Fibroblast of peridontal ligament (primary cell): ENCODE results near the gene S1PR4.
"Not testable (repeated sequence)": the region's sequence is repeated elsewhere in the genome, so short reads cannot be mapped to it uniquely, and the experiment has no call there.

Experiments used
- DNase-seq: peaks from one replicate; pipeline ENCODE4 v3.0.0-alpha.2; 2010; ENCODE audit errors: extremely low read depth

S1PR4 gene

GRCh38 chr19:3194106-3195087 is 15.8 kb downstream of the S1PR4 start:
- no peak for DNase-seq

GRCh38 chr19:3196064-3196932 is 17.7 kb downstream of the S1PR4 start:
- no peak for DNase-seq

GRCh38 chr19:3196933-3197205 is 18.3 kb downstream of the S1PR4 start:
- DNase-seq = no peak

GRCh38 chr19:3198901-3199700 is 20.5 kb downstream of the S1PR4 start:
- no peak for DNase-seq

GRCh38 chr19:3201072-3201700 is 22.6 kb downstream of the S1PR4 start:
- DNase-seq = no peak

GRCh38 chr19:3201911-3202310 is 23.3 kb downstream of the S1PR4 start:
- no peak for DNase-seq

GRCh38 chr19:3202346-3202745 is 23.8 kb downstream of the S1PR4 start:
- DNase-seq = no peak

GRCh38 chr19:3202895-3203294 is 24.3 kb downstream of the S1PR4 start:
- DNase-seq = not testable (repeated sequence)

- no peak for DNase-seq
These were observed 25.5 kb downstream of the S1PR4 start for GRCh38 chr19:3203805-3204645.

- no peak for DNase-seq
These were observed 26.2 kb downstream of the S1PR4 start for GRCh38 chr19:3204646-3205275.

GRCh38 chr19:3206216-3206953 is 27.8 kb downstream of the S1PR4 start:
- no peak for DNase-seq

- DNase-seq = no peak
These were observed 29.1 kb downstream of the S1PR4 start for GRCh38 chr19:3207461-3208242.

GRCh38 chr19:3208317-3209207 is 30.0 kb downstream of the S1PR4 start:
- no peak for DNase-seq

- peak; percentile 5 for DNase-seq
These were observed 31.9 kb downstream of the S1PR4 start for GRCh38 chr19:3210347-3211017.

GRCh38 chr19:3211191-3211590 is 32.6 kb downstream of the S1PR4 start:
- no peak for DNase-seq

GRCh38 chr19:3213159-3213558 is 34.6 kb downstream of the S1PR4 start:
- DNase-seq = no peak

GRCh38 chr19:3216874-3217273 is 38.3 kb downstream of the S1PR4 start:
- no peak for DNase-seq
